ENCODE measurements around the gene EFL1.

GRCh38 chr15:82301296-82302016 lies 38.9 kb upstream of the EFL1 start:
- TF ChIP-seq EP300 (IDR thresholded peaks at IDR 0.05; ENCODE audit: low read depth) (no peak), CTCF (IDR thresholded peaks at IDR 0.05) (no peak), POLR2A (IDR thresholded peaks at IDR 0.05) (no peak)
